HCT116 (cell line): Measurements from ENCODE around the gene RANBP1. TPM values are rescaled to one million over a fixed set of nuclear protein-coding genes. Genes with fewer than 3 reads are reported as not detected.

Experiments
- ATAC-seq: fragments of 200-7000 bp; cut with Tn5 transposase; 2 replicates; pipeline ENCODE4 v1.9.1; 2020; ENCODE audit warnings: mild to moderate bottlenecking, moderate library complexity
- BruUV-seq: library from RNA; stranded (reverse); fragments of 400-500 nt; replicated peaks from 2 replicates; lab custom pipeline; 2021; lab: Mats Ljungman, UMichigan
- CTCF ChIA-PET: fragments of 300-600 bp; sonication (Branson Sonifier 250); formaldehyde crosslinking; loops from one replicate; lab custom pipeline; 2021; ENCODE audit warnings: antibody characterized with exemption; lab: Charles Lee
- POLR2A ChIA-PET: fragments of 300-600, 350-600 bp; sonication (Branson Sonifier 250); formaldehyde crosslinking; loops from one replicate; lab custom pipeline; 2021; ENCODE audit warnings: antibody characterized with exemption; lab: Charles Lee
- RAD21 ChIA-PET, 2 experiments: fragments of 300-600 bp; sonication (Branson Sonifier 250); formaldehyde crosslinking; loops; one replicate each; lab custom pipeline; 2023; ENCODE audit warnings: low total read pairs in 2 of 2; ENCODE audit not compliant: uncharacterized antibody in 2 of 2, unreplicated experiment in 2 of 2, low non-redundant PET in 1 of 2; lab: Charles Lee
- DNase-seq: peaks from one replicate; pipeline ENCODE4 v3.0.0-alpha.2; 2010; ENCODE audit warnings: low read depth, low spot score
- H2AFZ ChIP-seq: fragments of 200-600 bp; shearing (Covaris generic), sonication (generic); 2 replicates; pipeline ENCODE4 v1.6.1; 2017; ENCODE audit warnings: low read depth, mixed run types, mixed read lengths, antibody characterized with exemption, low read length; ENCODE audit not compliant: poor library complexity, severe bottlenecking
- H3K27ac ChIP-seq: 2 replicates; pipeline ENCODE4 v1.5.1; 2012; ENCODE audit warnings: low read depth, low read length
- H3K27me3 ChIP-seq: fragments of 200-600 bp; sonication (generic); 2 replicates; pipeline ENCODE4 v1.6.1; 2016; ENCODE audit warnings: mixed run types, low read length, mixed read lengths; ENCODE audit not compliant: insufficient read depth
- H3K36me3 ChIP-seq, 2 experiments: fragments of 200-500 bp in 1 of 2; fragments of 200-600 bp in 1 of 2; sonication (Bioruptor generic) in 1 of 2; sonication (generic) in 1 of 2; 2 replicates each; pipeline versions ENCODE4 v1.5.1 to v1.6.1; 2014 to 2016; ENCODE audit warnings: low read length in 2 of 2, inconsistent platforms in 1 of 2, mixed read lengths in 1 of 2, mixed run types in 1 of 2; ENCODE audit not compliant: insufficient read depth in 2 of 2, control insufficient read depth in 1 of 2
- H3K4me1 ChIP-seq, 2 experiments: fragments of 200-600 bp in 1 of 2; sonication (generic) in 1 of 2; 2 replicates each; pipeline versions ENCODE4 v1.5.1 to v1.6.1; 2012 to 2017; ENCODE audit warnings: low read length in 2 of 2, inconsistent platforms in 1 of 2, mild to moderate bottlenecking in 1 of 2, mixed read lengths in 1 of 2, mixed run types in 1 of 2, moderate library complexity in 1 of 2; ENCODE audit not compliant: insufficient read depth in 2 of 2, control insufficient read depth in 1 of 2
- H3K4me2 ChIP-seq: fragments of 200-600 bp; sonication (generic); 2 replicates; pipeline ENCODE4 v1.6.1; 2017; ENCODE audit warnings: mixed run types, low read length, mixed read lengths
- H3K4me3 ChIP-seq, 2 experiments: fragments of 200-600 bp in 1 of 2; sonication (generic) in 1 of 2; replicated peaks in 1 of 2; 2 replicates each; pipeline ENCODE4 v1.5.1; 2011 to 2016; ENCODE audit warnings: low read length in 2 of 2, control low read depth in 1 of 2, low read depth in 1 of 2, mild to moderate bottlenecking in 1 of 2, mixed read lengths in 1 of 2, mixed run types in 1 of 2
- H3K79me2 ChIP-seq: fragments of 200-600 bp; sonication (generic); 2 replicates; pipeline ENCODE4 v1.6.1; 2017; ENCODE audit warnings: mild to moderate bottlenecking, mixed run types, low read length, moderate library complexity, mixed read lengths; ENCODE audit not compliant: insufficient read depth
- H3K9ac ChIP-seq: fragments of 200-600 bp; sonication (generic); 2 replicates; pipeline ENCODE4 v1.6.1; 2016; ENCODE audit warnings: low read length, mixed read lengths
- H3K9me2 ChIP-seq: fragments of 200-600 bp; sonication (generic), shearing (Covaris generic); 2 replicates; pipeline ENCODE4 v1.6.1; 2017; ENCODE audit warnings: mixed run types, mild to moderate bottlenecking, moderate library complexity; ENCODE audit not compliant: insufficient read depth
- H3K9me3 ChIP-seq, 2 experiments: fragments of 200-500 bp in 1 of 2; fragments of 200-600 bp in 1 of 2; sonication (Bioruptor generic) in 1 of 2; sonication (generic) in 1 of 2; 2 replicates each; pipeline ENCODE4 v1.6.1; 2014 to 2017; ENCODE audit warnings: low read length in 2 of 2, mixed read lengths in 2 of 2, inconsistent platforms in 1 of 2, low read depth in 1 of 2, mild to moderate bottlenecking in 1 of 2, mixed run types in 1 of 2, moderate library complexity in 1 of 2; ENCODE audit not compliant: control insufficient read depth in 1 of 2, insufficient read depth in 1 of 2
- H4K20me1 ChIP-seq: fragments of 200-600 bp; sonication (generic), shearing (Covaris generic); 2 replicates; pipeline ENCODE4 v1.6.1; 2017; ENCODE audit warnings: mixed run types, mild to moderate bottlenecking, moderate library complexity; ENCODE audit not compliant: insufficient read depth
- CTCF ChIP-seq, 3 experiments: fragments of 200-600 bp in 1 of 3; sonication (generic) in 1 of 3; IDR thresholded peaks in 2 of 3; conservative IDR thresholded peaks in 1 of 3; 2 replicates each; pipeline ENCODE4 v1.5.1; 2012 to 2017; ENCODE audit warnings: low read depth in 2 of 3, low read length in 2 of 3, antibody characterized with exemption in 1 of 3, borderline replicate concordance in 1 of 3, control low read depth in 1 of 3, mild to moderate bottlenecking in 1 of 3, mixed read lengths in 1 of 3, mixed run types in 1 of 3, moderate library complexity in 1 of 3; ENCODE audit not compliant: insufficient read depth in 1 of 3
- EZH2phosphoT487 ChIP-seq: fragments of 200-600 bp; IDR thresholded peaks from 2 replicates; pipeline ENCODE4 v1.6.1; 2018; ENCODE audit warnings: antibody characterized with exemption, borderline replicate concordance
- MAX ChIP-seq: IDR thresholded peaks from 2 replicates; pipeline ENCODE4 v1.6.1; 2012
- RAD21 ChIP-seq: IDR thresholded peaks from 2 replicates; pipeline ENCODE4 v1.6.1; 2012; ENCODE audit warnings: low read depth, mild to moderate bottlenecking
- REST ChIP-seq: IDR thresholded peaks from 2 replicates; pipeline ENCODE4 v1.6.1; 2012; ENCODE audit warnings: low read depth
- TCF7L2 ChIP-seq: IDR thresholded peaks from 2 replicates; pipeline ENCODE4 v1.7.0; 2011; ENCODE audit warnings: borderline replicate concordance, inconsistent platforms; ENCODE audit not compliant: insufficient read depth, insufficient read length; ENCODE audit errors: extremely low read depth
- ZFX ChIP-seq: fragments of 450-650 bp; IDR thresholded peaks from 2 replicates; pipeline ENCODE4 v1.6.1; 2017
- intact Hi-C: fragments of 100-400 bp; cut with micrococcal nuclease; formaldehyde crosslinking; loops from 2 replicates; pipeline ENCODE4 v1.10.0; 2022
- total RNA-seq: library from RNA; stranded (reverse); gene quantifications from one replicate; pipeline ENCODE4 v1.2.1, GENCODE V29; 2021; ENCODE audit not compliant: unreplicated experiment

RANBP1 gene
- total RNA-seq, 1 experiment from 2014 or later = 351 TPM

- TF ChIP-seq CTCF (IDR thresholded peaks at IDR 0.05 in 2 of 3, conservative IDR thresholded peaks at IDR 0.05 in 1 of 3; ENCODE audit: borderline replicate concordance in 1 of 3, insufficient read depth in 1 of 3, low read depth in 2 of 3, low read length in 2 of 3) (no peak), TCF7L2 (no peak), ZFX (no peak), REST (no peak)
- TF ChIP-seq, all 23 proteins: peak for 0
Measured at GRCh38 chr22:20128619-20128901, 12.7 kb downstream of the RANBP1 start (continued).

GRCh38 chr22:20128902-20129746, 13.2 kb downstream of the RANBP1 start:
- intact Hi-C loops = no loop called here

More at GRCh38 chr22:20128902-20129746, 13.2 kb downstream of the RANBP1 start:
- Histone ChIP-seq H3K36me3 (peaks cover 15 to 25% of the 10 kb centered on the region in 2 experiments; a peak in 3 of 4 replicates), H3K27ac (peak overlapping the region; percentile 22; the same call in 1 of the 2 replicates), H3K79me2 (peaks cover 31% of the 10 kb centered on the region), H3K4me2 (no peak overlapping the region), H3K9ac (no peak overlapping the region), H4K20me1 (no peaks in the 10 kb centered on the region), H3K9me2 (no peaks in the 10 kb centered on the region), H3K9me3 (no peaks in the 10 kb centered on the region), H2AFZ (no peak overlapping the region), H3K4me3 (no peak overlapping the region), H3K4me1 (peaks cover 16 to 32% of the 10 kb centered on the region in 2 experiments; a peak in 3 of 4 replicates), H3K27me3 (no peaks in the 10 kb centered on the region)
- DNase-seq = no peak
- peak; percentile 74 for TF ChIP-seq RAD21
- peak; percentile 49 to 68 (median 67); a peak in 5 of 6 replicates for TF ChIP-seq CTCF (IDR thresholded peaks at IDR 0.05 in 2 of 3, conservative IDR thresholded peaks at IDR 0.05 in 1 of 3; ENCODE audit: borderline replicate concordance in 1 of 3, insufficient read depth in 1 of 3, low read depth in 2 of 3, low read length in 2 of 3)
- no peak for TF ChIP-seq MAX
- no peak for TF ChIP-seq EZH2phosphoT487
- ChIA-PET CTCF (interaction anchor here (0.6 to 1.3 kb wide), 7 partner anchors 11 to 398 kb away, joined by 3 to 5 read pairs (median 3); partner anchors contain the start of gene TRMT2A), RAD21 (no interaction called here), POLR2A (no interaction called here)
- BruUV-seq = no TSS peak
- ATAC-seq = peak; percentile 31; the same call in 1 of the 2 replicates
